SK-N-SH (cell line): ENCODE data around the gene ASAP2. TPM values are rescaled to one million over a fixed set of nuclear protein-coding genes. Genes with fewer than 3 reads are reported as not detected.
"Not testable (repeated sequence)": the region's sequence is repeated elsewhere in the genome, so short reads cannot be mapped to it uniquely, and the experiment has no call there.

ENCODE experiments used
- CTCF ChIA-PET: fragments of 300-600, 350-600 bp; formaldehyde crosslinking; extraction: SDS; loops from one replicate; lab custom pipeline; 2021; lab: Yijun Ruan, JAX
- POLR2A ChIA-PET: fragments of 350-600 bp; sonication (Branson Sonifier 250); formaldehyde crosslinking; extraction: SDS; loops from one replicate; lab custom pipeline; 2020; ENCODE audit warnings: antibody characterized with exemption, inconsistent platforms; lab: Yijun Ruan, JAX
- DNase-seq: peaks from one replicate; pipeline ENCODE4 v3.0.0; 2012
- H2AFZ ChIP-seq: fragments of 200-600 bp; sonication (generic); 2 replicates; pipeline ENCODE4 v1.8.1; 2016; ENCODE audit warnings: antibody characterized with exemption, mild to moderate bottlenecking, low read depth
- H3F3A ChIP-seq: fragments of 200-600 bp; sonication (generic); replicated peaks from 2 replicates; pipeline ENCODE3; 2016; ENCODE audit warnings: antibody characterized with exemption, mild to moderate bottlenecking; ENCODE audit not compliant: insufficient read depth
- H3K27ac ChIP-seq, 2 experiments: fragments of 200-500 bp in 1 of 2; fragments of 200-600 bp in 1 of 2; sonication (Bioruptor generic) in 1 of 2; sonication (generic), shearing (Covaris generic) in 1 of 2; 2 replicates each; pipeline versions ENCODE4 v1.5.1 to v1.6.1; 2014 to 2016; ENCODE audit warnings: low read depth in 2 of 2, inconsistent platforms in 1 of 2, low read length in 1 of 2, mild to moderate bottlenecking in 1 of 2, mixed read lengths in 1 of 2
- H3K27me3 ChIP-seq: fragments of 200-600 bp; sonication (generic), shearing (Covaris generic); 2 replicates; pipeline ENCODE4 v1.6.1; 2016; ENCODE audit warnings: mixed run types; ENCODE audit not compliant: insufficient read depth
- H3K36me3 ChIP-seq, 2 experiments: fragments of 200-500 bp in 1 of 2; fragments of 200-600 bp in 1 of 2; sonication (Bioruptor generic) in 1 of 2; sonication (generic) in 1 of 2; replicated peaks in 1 of 2; 2 replicates each; pipeline versions ENCODE3 to v1.5.1; 2014 to 2016; ENCODE audit warnings: low read length in 1 of 2, mild to moderate bottlenecking in 1 of 2; ENCODE audit not compliant: insufficient read depth in 2 of 2, control insufficient read depth in 1 of 2
- H3K4me1 ChIP-seq, 2 experiments: fragments of 200-500 bp in 1 of 2; fragments of 200-600 bp in 1 of 2; sonication (Bioruptor generic) in 1 of 2; sonication (generic), shearing (Covaris generic) in 1 of 2; 2 replicates each; pipeline versions ENCODE4 v1.5.1 to v1.6.1; 2014 to 2016; ENCODE audit warnings: low read depth in 1 of 2, low read length in 1 of 2, mixed run types in 1 of 2; ENCODE audit not compliant: insufficient read depth in 2 of 2, control insufficient read depth in 1 of 2
- H3K4me2 ChIP-seq: fragments of 200-600 bp; sonication (generic), shearing (Covaris generic); 2 replicates; pipeline ENCODE4 v1.6.1; 2017; ENCODE audit warnings: mixed run types
- H3K4me3 ChIP-seq, 2 experiments: fragments of 200-500 bp in 1 of 2; fragments of 200-600 bp in 1 of 2; sonication (Bioruptor generic) in 1 of 2; sonication (generic), shearing (Covaris generic) in 1 of 2; 2 replicates each; pipeline versions ENCODE4 v1.5.1 to v1.8.1; 2014 to 2016; ENCODE audit warnings: low read depth in 2 of 2, inconsistent platforms in 1 of 2, low read length in 1 of 2, mild to moderate bottlenecking in 1 of 2, mixed read lengths in 1 of 2, moderate library complexity in 1 of 2
- H3K79me2 ChIP-seq: fragments of 200-600 bp; sonication (generic); 2 replicates; pipeline ENCODE4 v1.8.1; 2017; ENCODE audit warnings: mild to moderate bottlenecking; ENCODE audit not compliant: insufficient read depth
- H3K9ac ChIP-seq: fragments of 200-600 bp; sonication (generic); 2 replicates; pipeline ENCODE4 v1.6.1; 2017; ENCODE audit warnings: mixed run types
- H3K9me2 ChIP-seq: fragments of 200-600 bp; sonication (generic); 2 replicates; pipeline ENCODE4 v1.6.1; 2017; ENCODE audit warnings: mixed run types
- H3K9me3 ChIP-seq: fragments of 200-600 bp; sonication (generic); 2 replicates; pipeline ENCODE4 v1.6.1; 2017; ENCODE audit warnings: mixed run types, mild to moderate bottlenecking, moderate library complexity
- H4K20me1 ChIP-seq: fragments of 200-600 bp; sonication (generic); 2 replicates; pipeline ENCODE4 v1.6.1; 2017; ENCODE audit warnings: mild to moderate bottlenecking, mixed run types; ENCODE audit not compliant: insufficient read depth
- EP300 ChIP-seq, 2 experiments: IDR thresholded peaks; 2 replicates each; pipeline versions ENCODE4 v1.4.0 to v1.6.1; 2012; ENCODE audit warnings: borderline replicate concordance in 1 of 2, low read depth in 1 of 2, low read length in 1 of 2
- MXI1 ChIP-seq: IDR thresholded peaks from 2 replicates; pipeline ENCODE4 v1.6.1; 2012; ENCODE audit warnings: mild to moderate bottlenecking, low read depth, low read length, improper control_type of control experiment
- NFIC ChIP-seq: IDR thresholded peaks from 2 replicates; pipeline ENCODE4 v1.4.0; 2012; ENCODE audit warnings: borderline replicate concordance
- NRF1 ChIP-seq: IDR thresholded peaks from 2 replicates; pipeline ENCODE4 v1.6.1; 2012; ENCODE audit warnings: low read depth, mild to moderate bottlenecking, low read length
- RCOR1 ChIP-seq: fragments of 150-350 bp; IDR thresholded peaks from 2 replicates; pipeline ENCODE4 v1.6.1; 2017; ENCODE audit warnings: antibody characterized with exemption, low read length
- RFX5 ChIP-seq: IDR thresholded peaks from 2 replicates; pipeline ENCODE4 v1.6.1; 2012; ENCODE audit warnings: mild to moderate bottlenecking, improper control_type of control experiment, low read length
- SIN3A ChIP-seq: IDR thresholded peaks from 2 replicates; pipeline ENCODE4 v1.6.1; 2012; ENCODE audit warnings: low read depth, mild to moderate bottlenecking, low read length, moderate library complexity, borderline replicate concordance
- SMC3 ChIP-seq: IDR thresholded peaks from 2 replicates; pipeline ENCODE4 v1.6.1; 2012; ENCODE audit warnings: low read depth, low read length, improper control_type of control experiment
- TEAD4 ChIP-seq: IDR thresholded peaks from 2 replicates; pipeline ENCODE4 v1.4.0; 2012; ENCODE audit warnings: mild to moderate bottlenecking, borderline replicate concordance; ENCODE audit not compliant: insufficient read depth
- WGBS: methylation state at CpG from one replicate; pipeline ENCODE4 v1.1.6; 2017; ENCODE audit warnings: low lambda C conversion rate; 5-methylcytosine and 5-hydroxymethylcytosine counted together
- polyA plus RNA-seq, 3 experiments: library from polyadenylated mRNA; depleted of rRNA; stranded (reverse); fragments of >200 nt; gene quantifications; 2 replicates each; pipeline ENCODE4 v1.2.3, GENCODE V29; 2012
- TF ChIP-seq, protein P1 (sequence below): IDR thresholded peaks from 2 replicates; pipeline ENCODE4 v1.6.1; 2012; ENCODE audit warnings: mild to moderate bottlenecking, low read depth, low read length, moderate library complexity
- TF ChIP-seq, protein P2 (sequence below): IDR thresholded peaks from 2 replicates; pipeline ENCODE4 v1.4.0; 2012; ENCODE audit warnings: low read depth

Gene ASAP2
- polyA plus RNA-seq, 1 of the 3 experiments (the other 2 are of a cell fraction): 37.9 TPM

DNA sequence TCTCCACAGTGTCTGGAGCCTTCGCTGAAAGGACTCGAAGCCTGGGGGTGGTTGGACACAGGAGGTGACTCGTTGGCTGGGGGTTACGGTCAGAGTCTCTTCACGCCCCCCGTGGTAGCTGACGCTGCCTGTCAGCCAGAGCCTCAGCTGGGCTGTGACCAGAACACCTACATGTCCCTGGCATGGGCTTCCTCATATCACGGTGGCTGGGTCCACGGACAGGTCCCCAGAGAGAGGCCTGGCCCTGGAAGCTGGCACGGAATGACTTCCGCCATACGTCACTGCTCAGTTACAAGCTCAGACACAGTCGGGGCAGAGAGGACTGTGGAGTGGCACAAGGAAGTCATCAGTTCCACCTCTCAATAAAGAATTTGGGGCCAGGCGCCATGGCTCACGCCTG is 188.2 kb downstream of the ASAP2 start:
- POLR2A ChIA-PET: no interaction called here
- CTCF ChIA-PET: interaction anchor here (0.7 kb wide), 1 partner anchor 51 kb away, joined by 3 read pairs; no protein-coding TSS in a partner anchor
- no peak overlapping the region for H3K4me3 ChIP-seq

DNA sequence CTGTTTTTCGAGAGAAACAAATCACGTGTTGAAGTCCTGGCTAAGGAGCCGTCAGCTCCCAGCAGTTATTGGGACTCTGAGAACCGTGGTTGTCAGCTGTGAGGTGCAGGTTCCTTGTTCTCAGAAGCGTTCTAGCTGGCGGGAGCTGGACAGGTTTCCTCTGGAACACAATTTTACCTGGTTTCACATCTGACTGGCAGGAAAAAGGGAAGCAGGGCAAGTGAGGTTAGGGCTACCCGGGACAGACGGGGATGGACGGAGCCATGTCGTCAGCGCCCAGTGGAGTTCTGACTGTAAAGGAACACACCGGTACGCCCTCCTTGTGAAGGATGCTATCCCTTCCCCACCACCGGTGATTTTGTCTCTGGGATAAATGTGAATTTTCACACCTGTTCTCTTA is 190.6 kb downstream of the ASAP2 start:
- no peak for DNase-seq
- TF ChIP-seq SMC3 (no peak), NFIC (no peak), TEAD4 (no peak), SIN3A (no peak), RFX5 (no peak), RCOR1 (no peak)
- TF ChIP-seq, protein P1, sequence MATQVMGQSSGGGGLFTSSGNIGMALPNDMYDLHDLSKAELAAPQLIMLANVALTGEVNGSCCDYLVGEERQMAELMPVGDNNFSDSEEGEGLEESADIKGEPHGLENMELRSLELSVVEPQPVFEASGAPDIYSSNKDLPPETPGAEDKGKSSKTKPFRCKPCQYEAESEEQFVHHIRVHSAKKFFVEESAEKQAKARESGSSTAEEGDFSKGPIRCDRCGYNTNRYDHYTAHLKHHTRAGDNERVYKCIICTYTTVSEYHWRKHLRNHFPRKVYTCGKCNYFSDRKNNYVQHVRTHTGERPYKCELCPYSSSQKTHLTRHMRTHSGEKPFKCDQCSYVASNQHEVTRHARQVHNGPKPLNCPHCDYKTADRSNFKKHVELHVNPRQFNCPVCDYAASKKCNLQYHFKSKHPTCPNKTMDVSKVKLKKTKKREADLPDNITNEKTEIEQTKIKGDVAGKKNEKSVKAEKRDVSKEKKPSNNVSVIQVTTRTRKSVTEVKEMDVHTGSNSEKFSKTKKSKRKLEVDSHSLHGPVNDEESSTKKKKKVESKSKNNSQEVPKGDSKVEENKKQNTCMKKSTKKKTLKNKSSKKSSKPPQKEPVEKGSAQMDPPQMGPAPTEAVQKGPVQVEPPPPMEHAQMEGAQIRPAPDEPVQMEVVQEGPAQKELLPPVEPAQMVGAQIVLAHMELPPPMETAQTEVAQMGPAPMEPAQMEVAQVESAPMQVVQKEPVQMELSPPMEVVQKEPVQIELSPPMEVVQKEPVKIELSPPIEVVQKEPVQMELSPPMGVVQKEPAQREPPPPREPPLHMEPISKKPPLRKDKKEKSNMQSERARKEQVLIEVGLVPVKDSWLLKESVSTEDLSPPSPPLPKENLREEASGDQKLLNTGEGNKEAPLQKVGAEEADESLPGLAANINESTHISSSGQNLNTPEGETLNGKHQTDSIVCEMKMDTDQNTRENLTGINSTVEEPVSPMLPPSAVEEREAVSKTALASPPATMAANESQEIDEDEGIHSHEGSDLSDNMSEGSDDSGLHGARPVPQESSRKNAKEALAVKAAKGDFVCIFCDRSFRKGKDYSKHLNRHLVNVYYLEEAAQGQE: no peak
- TF ChIP-seq, protein P2, sequence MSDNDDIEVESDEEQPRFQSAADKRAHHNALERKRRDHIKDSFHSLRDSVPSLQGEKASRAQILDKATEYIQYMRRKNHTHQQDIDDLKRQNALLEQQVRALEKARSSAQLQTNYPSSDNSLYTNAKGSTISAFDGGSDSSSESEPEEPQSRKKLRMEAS: no peak
- no peak overlapping the region for H2AFZ ChIP-seq

More for the DNA sequence above, 188.2 kb downstream of the ASAP2 start:
- TF ChIP-seq EP300 (IDR thresholded peaks at IDR 0.05; ENCODE audit: borderline replicate concordance in 1 of 2, low read depth in 1 of 2, low read length in 1 of 2) (no peak), MXI1 (no peak), NRF1 (no peak)
- TF ChIP-seq, all 33 proteins: peak for 0
- Histone ChIP-seq H3K27ac (no peak overlapping the region), H3K4me2 (no peak overlapping the region), H3K36me3 (peaks cover 55 to 66% of the 10 kb centered on the region in 2 experiments), H2AFZ (no peak overlapping the region), H3K4me1 (no peaks in the 10 kb centered on the region; a peak in 2 of 4 replicates), H3K27me3 (no peaks in the 10 kb centered on the region), H4K20me1 (no peaks in the 10 kb centered on the region), H3K9ac (no peak overlapping the region), H3K9me3 (no peaks in the 10 kb centered on the region), H3K79me2 (no peaks in the 10 kb centered on the region; the same call in 1 of the 2 replicates), H3F3A (peaks cover 5% of the 10 kb centered on the region), H3K9me2 (no peaks in the 10 kb centered on the region)
- 100% methylated on average over 13 of the region's 15 CpGs for WGBS
- DNase-seq: no peak

DNA sequence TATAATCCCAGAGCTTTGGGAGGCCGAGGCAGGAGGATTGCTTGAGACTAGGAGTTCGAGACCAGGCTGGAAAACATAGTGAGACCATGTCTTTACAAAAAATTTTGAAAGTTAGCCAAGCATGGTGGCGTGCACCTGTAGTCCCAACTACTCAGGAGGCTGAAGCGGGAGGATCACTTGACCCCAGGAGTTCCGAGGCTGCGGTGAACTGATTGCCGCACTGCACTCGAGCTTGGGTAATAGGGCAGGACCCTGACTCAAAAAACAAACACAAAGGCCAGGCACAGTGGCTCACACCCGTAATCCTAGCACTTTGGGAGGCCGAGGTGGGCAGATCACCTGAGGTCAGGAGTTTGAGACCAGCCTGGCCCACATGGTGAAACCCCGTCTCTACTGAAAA is 191.6 kb downstream of the ASAP2 start:
- DNase-seq, H3K79me2 ChIP-seq, POLR2A ChIA-PET, H3K9ac ChIP-seq, H3K27me3 ChIP-seq, H3K9me2 ChIP-seq, H3K27ac ChIP-seq, H3K9me3 ChIP-seq, H2AFZ ChIP-seq, H3K4me1 ChIP-seq, H3K4me3 ChIP-seq, H3K4me2 ChIP-seq, H4K20me1 ChIP-seq: not testable (repeated sequence)
- CTCF ChIA-PET: interaction anchor here (1.1 kb wide), 1 partner anchor 257 kb away, joined by 4 read pairs; no protein-coding TSS in a partner anchor
- H3F3A ChIP-seq: peaks cover 11% of the 10 kb centered on the region
- H3K36me3 ChIP-seq: peaks cover 56 to 59% of the 10 kb centered on the region in 2 experiments
- 95% methylated on average over 11 of the region's 11 CpGs for WGBS

More for the DNA sequence above, 190.6 kb downstream of the ASAP2 start:
- Histone ChIP-seq H3K9me2 (no peaks in the 10 kb centered on the region), H3K4me1 (no peaks in the 10 kb centered on the region; a peak in 2 of 4 replicates), H3K27ac (no peak overlapping the region), H3K4me2 (no peak overlapping the region), H4K20me1 (no peaks in the 10 kb centered on the region), H3F3A (peaks cover 5% of the 10 kb centered on the region), H3K9ac (no peak overlapping the region), H3K79me2 (no peaks in the 10 kb centered on the region), H3K4me3 (no peak overlapping the region), H3K36me3 (peaks cover 56 to 58% of the 10 kb centered on the region in 2 experiments), H3K27me3 (no peaks in the 10 kb centered on the region), H3K9me3 (no peaks in the 10 kb centered on the region)
- CTCF ChIA-PET: interaction anchor here (1.2 kb wide), 1 partner anchor 33 kb away, joined by 3 read pairs; no protein-coding TSS in a partner anchor
- POLR2A ChIA-PET: no interaction called here
- 98% methylated on average over 14 of the region's 14 CpGs for WGBS
